ENCODE data around the gene ZNF70. TPM values are rescaled to one million over a fixed set of nuclear protein-coding genes. Genes with fewer than 3 reads are reported as not detected.
A peak's percentile ranks its signal among the peaks of the same experiment; 100 is the strongest.

ZNF70 gene
- total and polyA plus RNA-seq, 2 of the 13 experiments (the other 11 are each of a cell fraction or from before 2014, with no cell fraction given): 0.62 to 3.6 TPM

- TF ChIP-seq KDM4B (CRISPR knock-in tag; IDR thresholded peaks at IDR 0.05) (no peak; the same call in 1 of the 2 replicates), REL (CRISPR knock-in tag; conservative IDR thresholded peaks at IDR 0.05) (0 out of 2 replicates have a peak, but pooled peaks have one; percentile 41), TEAD3 (CRISPR knock-in tag; optimal IDR thresholded peaks at IDR 0.05; ENCODE audit: borderline replicate concordance) (peak; percentile 43), MYC (CRISPR knock-in tag; IDR thresholded peaks at IDR 0.05; ENCODE audit: borderline replicate concordance) (peak; percentile 90), ARNT2 (CRISPR knock-in tag; IDR thresholded peaks at IDR 0.05; ENCODE audit: low read depth) (peak; percentile 80; the same call in 1 of the 2 replicates), ZNF709 (CRISPR knock-in tag; IDR thresholded peaks at IDR 0.05) (peak; percentile 75; the same call in 1 of the 2 replicates), ZNF33B (CRISPR knock-in tag; IDR thresholded peaks at IDR 0.05) (0 out of 2 replicates have a peak, but pooled peaks have one; percentile 71), RELA (CRISPR knock-in tag; IDR thresholded peaks at IDR 0.05) (no peak), ARHGAP35 (CRISPR knock-in tag; IDR thresholded peaks at IDR 0.05; ENCODE audit: borderline replicate concordance) (peak; percentile 41; the same call in 1 of the 2 replicates), ADNP (CRISPR knock-in tag; IDR thresholded peaks at IDR 0.05) (no peak), SRY (CRISPR knock-in tag; IDR thresholded peaks at IDR 0.05) (peak; percentile 82), FOXA1 (IDR thresholded peaks at IDR 0.05) (no peak), FOXA1 (CRISPR knock-in tag; IDR thresholded peaks at IDR 0.05) (peak; percentile 40), ETV6 (CRISPR knock-in tag; conservative IDR thresholded peaks at IDR 0.05) (no peak), ZNF20 (CRISPR knock-in tag; IDR thresholded peaks at IDR 0.05) (0 out of 2 replicates have a peak, but pooled peaks have one; percentile 46), HDAC1 (CRISPR knock-in tag; IDR thresholded peaks at IDR 0.05) (peak; percentile 96), MXI1 (IDR thresholded peaks at IDR 0.05; ENCODE audit: borderline replicate concordance, low read depth, low read length) (no peak; the same call in 2 of the 3 replicates), ZNF670 (CRISPR knock-in tag; IDR thresholded peaks at IDR 0.05; ENCODE audit: borderline replicate concordance) (peak; percentile 87), ZSCAN21 (CRISPR knock-in tag; IDR thresholded peaks at IDR 0.05; ENCODE audit: borderline replicate concordance) (peak; percentile 66; the same call in 1 of the 2 replicates)
- TF ChIP-seq, protein P1, sequence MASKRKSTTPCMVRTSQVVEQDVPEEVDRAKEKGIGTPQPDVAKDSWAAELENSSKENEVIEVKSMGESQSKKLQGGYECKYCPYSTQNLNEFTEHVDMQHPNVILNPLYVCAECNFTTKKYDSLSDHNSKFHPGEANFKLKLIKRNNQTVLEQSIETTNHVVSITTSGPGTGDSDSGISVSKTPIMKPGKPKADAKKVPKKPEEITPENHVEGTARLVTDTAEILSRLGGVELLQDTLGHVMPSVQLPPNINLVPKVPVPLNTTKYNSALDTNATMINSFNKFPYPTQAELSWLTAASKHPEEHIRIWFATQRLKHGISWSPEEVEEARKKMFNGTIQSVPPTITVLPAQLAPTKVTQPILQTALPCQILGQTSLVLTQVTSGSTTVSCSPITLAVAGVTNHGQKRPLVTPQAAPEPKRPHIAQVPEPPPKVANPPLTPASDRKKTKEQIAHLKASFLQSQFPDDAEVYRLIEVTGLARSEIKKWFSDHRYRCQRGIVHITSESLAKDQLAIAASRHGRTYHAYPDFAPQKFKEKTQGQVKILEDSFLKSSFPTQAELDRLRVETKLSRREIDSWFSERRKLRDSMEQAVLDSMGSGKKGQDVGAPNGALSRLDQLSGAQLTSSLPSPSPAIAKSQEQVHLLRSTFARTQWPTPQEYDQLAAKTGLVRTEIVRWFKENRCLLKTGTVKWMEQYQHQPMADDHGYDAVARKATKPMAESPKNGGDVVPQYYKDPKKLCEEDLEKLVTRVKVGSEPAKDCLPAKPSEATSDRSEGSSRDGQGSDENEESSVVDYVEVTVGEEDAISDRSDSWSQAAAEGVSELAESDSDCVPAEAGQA (IDR thresholded peaks at IDR 0.05; ENCODE audit: low read depth): peak; percentile 99
- TF ChIP-seq, protein P1 (CRISPR knock-in tag; IDR thresholded peaks at IDR 0.05; ENCODE audit: borderline replicate concordance): peak; percentile 79; the same call in 1 of the 2 replicates
- TF ChIP-seq, protein P2, sequence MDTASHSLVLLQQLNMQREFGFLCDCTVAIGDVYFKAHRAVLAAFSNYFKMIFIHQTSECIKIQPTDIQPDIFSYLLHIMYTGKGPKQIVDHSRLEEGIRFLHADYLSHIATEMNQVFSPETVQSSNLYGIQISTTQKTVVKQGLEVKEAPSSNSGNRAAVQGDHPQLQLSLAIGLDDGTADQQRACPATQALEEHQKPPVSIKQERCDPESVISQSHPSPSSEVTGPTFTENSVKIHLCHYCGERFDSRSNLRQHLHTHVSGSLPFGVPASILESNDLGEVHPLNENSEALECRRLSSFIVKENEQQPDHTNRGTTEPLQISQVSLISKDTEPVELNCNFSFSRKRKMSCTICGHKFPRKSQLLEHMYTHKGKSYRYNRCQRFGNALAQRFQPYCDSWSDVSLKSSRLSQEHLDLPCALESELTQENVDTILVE (CRISPR knock-in tag; IDR thresholded peaks at IDR 0.05): peak; percentile 71; the same call in 1 of the 2 replicates
- TF ChIP-seq, protein P3, sequence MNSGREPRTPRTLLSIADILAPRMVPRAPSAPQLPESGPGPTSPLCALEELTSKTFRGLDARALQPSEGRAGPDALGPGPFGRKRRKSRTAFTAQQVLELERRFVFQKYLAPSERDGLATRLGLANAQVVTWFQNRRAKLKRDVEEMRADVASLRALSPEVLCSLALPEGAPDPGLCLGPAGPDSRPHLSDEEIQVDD (CRISPR knock-in tag; IDR thresholded peaks at IDR 0.05; ENCODE audit: borderline replicate concordance): no peak
Measured at GRCh38 chr22:23716811-23717801, 33.8 kb downstream of the ZNF70 start (continued).
